ENCODE measurements around the gene ANKRD13D. TPM values are rescaled to one million over a fixed set of nuclear protein-coding genes. Genes with fewer than 3 reads are reported as not detected.
A peak's percentile ranks its signal among the peaks of the same experiment; 100 is the strongest.

The ANKRD13D gene
- total and polyA plus RNA-seq, 2 of the 8 experiments (the other 6 are each of a cell fraction or from before 2014, with no cell fraction given) = 24.9 to 26.5 TPM

DNA sequence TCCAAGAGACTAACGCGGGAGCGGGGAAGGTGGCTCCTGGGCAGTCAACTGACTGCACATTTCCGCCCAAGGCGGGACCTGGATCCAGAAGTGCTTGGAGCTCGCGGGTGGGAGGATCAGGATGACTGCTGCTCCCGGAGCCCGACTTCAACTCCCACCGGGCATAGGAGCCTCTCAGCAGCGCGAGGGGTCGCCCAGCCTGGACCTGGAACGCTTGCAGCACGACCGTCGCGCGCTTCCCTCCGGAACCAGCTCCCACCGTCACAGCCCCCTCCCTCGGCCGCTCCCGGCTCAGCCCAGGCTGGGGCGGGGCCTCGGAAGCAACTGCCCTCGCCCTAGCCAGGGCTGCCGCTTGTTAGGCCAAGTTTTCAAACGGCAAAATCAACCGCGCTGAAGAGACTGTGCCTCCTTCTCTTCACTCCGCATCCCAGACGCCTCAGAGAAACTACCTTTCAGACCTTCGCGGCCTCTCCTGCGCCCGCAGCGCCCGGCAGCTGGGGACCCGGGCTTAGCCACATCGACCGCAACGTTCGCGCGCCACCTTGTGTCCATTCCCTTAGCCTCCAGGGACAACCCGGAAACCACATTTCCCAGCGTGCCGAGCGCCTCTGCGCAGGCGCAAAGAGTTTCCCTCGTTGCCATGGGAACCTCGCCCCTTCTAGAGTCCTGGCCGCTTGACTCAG, 28.2 kb downstream of the ANKRD13D start:
- H3K4me3 ChIP-seq (ENCODE audit: extremely low read depth in 1 of 4, insufficient read depth in 2 of 4, low read depth in 3 of 4, low read length in 4 of 4) = peak overlapping the region; percentile 41 to 89 (median 68)
- no peak overlapping the region for H3K4ac ChIP-seq (replicated peaks; ENCODE audit: insufficient read length, low read depth, low read length)
- no peak for FAIRE-seq
- H3K27me3 ChIP-seq (replicated peaks in 1 of 4; ENCODE audit: control insufficient read depth in 3 of 4, extremely low read depth in 1 of 4, insufficient read depth in 3 of 4, low read length in 3 of 4) = peaks cover 5 to 16% (median 11%) of the 10 kb centered on the region in 4 experiments; a peak in 6 of 7 replicates
- H3K36me3 ChIP-seq (ENCODE audit: control insufficient read depth in 2 of 4, insufficient read depth in 4 of 4, low read length in 3 of 4) = no peaks in the 10 kb centered on the region
- peak overlapping the region; percentile 65 for H4K5ac ChIP-seq (ENCODE audit: insufficient read length, low read depth, low read length)
- H3K27ac ChIP-seq (ENCODE audit: low read depth, low read length) = no peak overlapping the region
- CTCF ChIA-PET (ENCODE audit: partially characterized antibody) = interaction anchor here (0.5 to 11.4 kb wide), 38 partner anchors 8 to 1026 kb away, joined by 3 to 186 read pairs (median 4); partner anchors contain the start of genes ANKRD13D, GRK2, POLD4 and SSH3
- peak overlapping the region; percentile 81 for H3K18ac ChIP-seq (ENCODE audit: extremely low read depth, low read length)
- peak overlapping the region; percentile 66 for H4K91ac ChIP-seq (replicated peaks; ENCODE audit: insufficient read length, low read length)
- POLR2A ChIA-PET (ENCODE audit: partially characterized antibody) = interaction anchor here (0.9 to 2.4 kb wide), 7 partner anchors 15 to 78 kb away, joined by 3 to 9 read pairs (median 7); partner anchors contain the start of gene SSH3
- H2AFZ ChIP-seq (ENCODE audit: low read length) = peak overlapping the region; percentile 61; the same call in 1 of the 2 replicates
- no peaks in the 10 kb centered on the region for H3K79me1 ChIP-seq (ENCODE audit: low read depth, low read length)
- no peak overlapping the region for H2BK12ac ChIP-seq (ENCODE audit: low read depth, low read length)
- H3K23ac ChIP-seq (ENCODE audit: insufficient read length) = no peak overlapping the region
- no peak overlapping the region for H2BK20ac ChIP-seq (ENCODE audit: low read length)
- peak; percentile 90 to 99 for DNase-seq (ENCODE audit: low read depth in 1 of 2, low spot score in 2 of 2)
- H2BK120ac ChIP-seq (replicated peaks; ENCODE audit: low read depth, low read length) = no peak overlapping the region
- no peak overlapping the region for H2BK15ac ChIP-seq (ENCODE audit: low read length)
- H3K4me1 ChIP-seq (replicated peaks in 1 of 4; ENCODE audit: control insufficient read depth in 3 of 4, insufficient read depth in 4 of 4, low read length in 3 of 4) = peaks cover 0 to 3% (median 0%) of the 10 kb centered on the region in 4 experiments; a peak in 2 of 7 replicates
- peaks cover 3% of the 10 kb centered on the region; the same call in 1 of the 2 replicates for H3K23me2 ChIP-seq (ENCODE audit: low read depth, low read length)
- peaks cover 0 to 2% of the 10 kb centered on the region in 2 experiments for H4K20me1 ChIP-seq (replicated peaks in 1 of 2; ENCODE audit: control insufficient read depth in 1 of 2, insufficient read depth in 2 of 2, low read length in 2 of 2)
- no peaks in the 10 kb centered on the region for H3K9me3 ChIP-seq (ENCODE audit: insufficient read depth in 2 of 2, low read depth in 1 of 2, low read length in 1 of 2)
- no peak overlapping the region for H2AK5ac ChIP-seq (ENCODE audit: low read depth, low read length)
- H3K79me2 ChIP-seq (ENCODE audit: control insufficient read depth in 1 of 2, insufficient read depth in 2 of 2, low read length in 2 of 2) = no peaks in the 10 kb centered on the region
- peak overlapping the region; percentile 65 for H3K56ac ChIP-seq (replicated peaks; ENCODE audit: insufficient read length, low read depth, low read length)
- no peak overlapping the region; the same call in 1 of the 2 replicates for H2BK5ac ChIP-seq (ENCODE audit: low read depth, low read length)
- WGBS, 2 experiments (ENCODE audit: extremely low coverage in 1 of 2, insufficient coverage in 1 of 2, insufficient read length in 1 of 2, insufficient replicate concordance in 2 of 2, low coverage in 1 of 2, low lambda C conversion rate in 2 of 2, missing lambda C conversion rate in 1 of 2) = 2% methylated on average over 48 of the region's 55 CpGs; no CpG with 5 or more reads in 1 of the 2 experiments
- no peak overlapping the region for H3K14ac ChIP-seq (ENCODE audit: insufficient read length)
- peak overlapping the region; percentile 68 to 86 for H3K4me2 ChIP-seq (ENCODE audit: insufficient read depth in 1 of 2, low read depth in 2 of 2, low read length in 2 of 2)
- H4K8ac ChIP-seq (ENCODE audit: extremely low read depth, insufficient read depth, low read length) = peak overlapping the region; percentile 81
- H3K9ac ChIP-seq (replicated peaks in 1 of 4; ENCODE audit: extremely low read depth in 1 of 4, low read depth in 3 of 4, low read length in 3 of 4) = peak overlapping the region; percentile 0 to 40 (median 18); a peak in 4 of 7 replicates
- TF ChIP-seq GABPA (IDR thresholded peaks at IDR 0.05; ENCODE audit: borderline replicate concordance, insufficient read depth, low read length) (no peak; the same call in 1 of the 2 replicates), TBP (IDR thresholded peaks at IDR 0.05; ENCODE audit: low read depth, low read length) (peak; percentile 29; the same call in 1 of the 2 replicates), JUND (IDR thresholded peaks at IDR 0.05; ENCODE audit: low read length) (no peak; the same call in 1 of the 2 replicates), TAF1 (IDR thresholded peaks at IDR 0.05; ENCODE audit: low read depth, low read length) (peak; percentile 47; the same call in 1 of the 2 replicates), CREB1 (IDR thresholded peaks at IDR 0.05) (peak; percentile 27; the same call in 1 of the 2 replicates), SP4 (IDR thresholded peaks at IDR 0.05; ENCODE audit: low read length) (peak; percentile 41; the same call in 1 of the 2 replicates), SRF (IDR thresholded peaks at IDR 0.05; ENCODE audit: low read depth, low read length) (0 out of 2 replicates have a peak, but pooled peaks have one; percentile 20), HDAC2 (IDR thresholded peaks at IDR 0.05; ENCODE audit: borderline replicate concordance in 1 of 2, low read depth in 2 of 2, low read length in 2 of 2) (0 out of 4 replicates have a peak, but pooled peaks of 1 of the 2 experiments have one; percentile 3), RAD21 (IDR thresholded peaks at IDR 0.05 in 1 of 2, conservative IDR thresholded peaks at IDR 0.05 in 1 of 2; ENCODE audit: low read depth in 2 of 2, low read length in 2 of 2) (peak; percentile 93 to 95), NANOG (IDR thresholded peaks at IDR 0.05; ENCODE audit: insufficient read depth, low read depth, low read length, poor library complexity, severe bottlenecking) (no peak), NRF1 (IDR thresholded peaks at IDR 0.05; ENCODE audit: low read depth, low read length) (peak; percentile 96)
